HEK293T (cell line): ENCODE results near the gene EPHB1.

Experiments used
- BHLHE40 ChIP-seq: fragments of 450-650 bp; IDR thresholded peaks from 2 replicates; pipeline ENCODE4 v1.6.1; 2016; ENCODE audit warnings: mild to moderate bottlenecking, moderate library complexity, borderline replicate concordance
- FOXA1 ChIP-seq: fragments of 450-650 bp; IDR thresholded peaks from 2 replicates; pipeline ENCODE4 v1.6.1; 2016; ENCODE audit warnings: mild to moderate bottlenecking
- PKNOX1 ChIP-seq: fragments of 450-650 bp; IDR thresholded peaks from 2 replicates; pipeline ENCODE4 v1.6.1; 2016
- SP1 ChIP-seq: fragments of 450-650 bp; IDR thresholded peaks from 2 replicates; pipeline ENCODE4 v1.6.1; 2017
- SUZ12 ChIP-seq: fragments of 450-650 bp; IDR thresholded peaks from 2 replicates; pipeline ENCODE4 v1.6.1; 2016; ENCODE audit warnings: mild to moderate bottlenecking

DNA sequence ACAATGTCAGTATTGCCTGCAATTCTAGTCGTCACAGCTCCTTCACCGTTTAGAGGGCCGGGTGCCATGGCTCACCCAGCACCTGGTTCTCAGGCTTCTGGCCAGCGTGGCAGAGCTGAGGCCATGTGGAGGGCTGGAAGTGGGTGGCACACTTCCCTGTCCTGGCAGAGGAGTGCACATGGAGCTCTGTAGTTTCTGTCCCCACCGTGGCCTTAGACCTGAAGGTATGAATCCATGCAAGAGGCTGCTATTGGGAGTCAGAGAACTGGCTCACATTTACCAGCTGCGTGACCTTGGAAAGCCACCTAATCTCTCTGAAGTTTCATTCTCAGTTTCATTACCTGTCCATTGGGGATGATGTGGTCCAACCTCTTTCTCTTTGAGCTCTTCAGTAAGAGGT, 22.2 kb downstream of the EPHB1 start:
- TF ChIP-seq SUZ12 (no peak), SP1 (no peak), BHLHE40 (no peak), FOXA1 (no peak), PKNOX1 (no peak)
